ENCODE data around the gene BPIFB6.

GRCh38 chr20:33023439-33024242, 7.8 kb upstream of the BPIFB6 start:
- TF ChIP-seq EZH2 (optimal IDR thresholded peaks at IDR 0.05; ENCODE audit: low read depth, low read length) (no peak), CTCF (IDR thresholded peaks at IDR 0.05; ENCODE audit: low read length) (no peak)

Measured in MM.1S (cell line).